ENCODE results near the gene AK4. TPM values are rescaled to one million over a fixed set of nuclear protein-coding genes. Genes with fewer than 3 reads are reported as not detected.

Gene AK4
- total and polyA plus RNA-seq, 2 of the 8 experiments (the other 6 are each of a cell fraction or from before 2014, with no cell fraction given) = 64.5 to 175 TPM

GRCh38 chr1:65224681-65225091 is 76.7 kb downstream of the AK4 start (continued):
- no peak for TF ChIP-seq SUZ12 (IDR thresholded peaks at IDR 0.05; ENCODE audit: low read length)

Data from H1 (cell line).